ENCODE data around the gene UBE2O.

DNA sequence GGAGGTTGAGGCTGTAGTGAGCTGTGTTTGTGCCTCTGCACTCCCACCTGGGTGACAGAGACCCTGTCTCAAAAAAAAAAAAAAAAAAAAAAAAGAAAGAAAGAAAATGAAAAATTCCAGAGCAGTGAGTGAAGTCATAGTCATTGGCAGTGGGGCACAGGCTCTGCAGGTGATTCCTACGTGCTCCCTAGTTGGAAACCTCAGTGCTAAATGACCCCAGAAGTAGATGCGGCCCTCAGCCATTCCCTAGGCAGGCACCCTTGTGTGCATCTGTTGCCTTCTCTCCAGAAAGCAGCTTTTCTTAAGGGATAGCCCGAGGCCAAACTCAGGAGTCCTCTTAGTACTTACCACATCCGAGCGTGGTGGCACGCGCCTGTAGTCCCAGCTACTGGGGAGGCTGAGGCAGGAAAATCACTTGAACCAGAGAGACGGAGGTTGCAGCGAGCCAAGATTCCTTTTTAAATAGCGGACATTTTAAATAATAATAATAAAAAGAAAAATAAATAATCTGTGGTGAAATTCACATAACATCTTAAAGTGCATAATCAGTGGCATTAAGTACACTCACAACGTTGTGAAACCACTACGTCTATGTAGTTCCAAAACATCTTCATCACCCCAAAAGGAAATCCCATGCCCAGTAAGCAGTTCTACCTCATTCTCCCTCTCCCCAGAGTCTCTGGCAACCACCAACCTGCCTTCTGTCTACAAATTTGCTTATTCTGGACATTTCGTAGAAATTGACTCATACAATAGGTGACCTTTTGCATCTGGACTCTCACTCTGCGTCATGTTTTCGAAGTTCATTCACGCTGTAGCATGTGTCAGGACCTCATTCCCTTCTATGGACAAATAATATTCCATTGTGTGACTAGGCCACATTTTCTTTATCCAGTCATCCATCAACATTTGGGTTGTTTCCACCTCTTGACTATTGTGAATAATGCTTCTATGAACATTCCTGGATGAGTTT, 81.0 kb downstream of the UBE2O start:
- TF ChIP-seq, protein P1, sequence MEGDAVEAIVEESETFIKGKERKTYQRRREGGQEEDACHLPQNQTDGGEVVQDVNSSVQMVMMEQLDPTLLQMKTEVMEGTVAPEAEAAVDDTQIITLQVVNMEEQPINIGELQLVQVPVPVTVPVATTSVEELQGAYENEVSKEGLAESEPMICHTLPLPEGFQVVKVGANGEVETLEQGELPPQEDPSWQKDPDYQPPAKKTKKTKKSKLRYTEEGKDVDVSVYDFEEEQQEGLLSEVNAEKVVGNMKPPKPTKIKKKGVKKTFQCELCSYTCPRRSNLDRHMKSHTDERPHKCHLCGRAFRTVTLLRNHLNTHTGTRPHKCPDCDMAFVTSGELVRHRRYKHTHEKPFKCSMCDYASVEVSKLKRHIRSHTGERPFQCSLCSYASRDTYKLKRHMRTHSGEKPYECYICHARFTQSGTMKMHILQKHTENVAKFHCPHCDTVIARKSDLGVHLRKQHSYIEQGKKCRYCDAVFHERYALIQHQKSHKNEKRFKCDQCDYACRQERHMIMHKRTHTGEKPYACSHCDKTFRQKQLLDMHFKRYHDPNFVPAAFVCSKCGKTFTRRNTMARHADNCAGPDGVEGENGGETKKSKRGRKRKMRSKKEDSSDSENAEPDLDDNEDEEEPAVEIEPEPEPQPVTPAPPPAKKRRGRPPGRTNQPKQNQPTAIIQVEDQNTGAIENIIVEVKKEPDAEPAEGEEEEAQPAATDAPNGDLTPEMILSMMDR (IDR thresholded peaks at IDR 0.05; ENCODE audit: low read length): no peak
- no peak for TF ChIP-seq EZH2 (IDR thresholded peaks at IDR 0.05; ENCODE audit: borderline replicate concordance, low read length)

All from OCI-LY1 (cell line).